OCI-LY7 (cell line): ENCODE measurements around the gene CXCL6. TPM values are rescaled to one million over a fixed set of nuclear protein-coding genes. Genes with fewer than 3 reads are reported as not detected.

Experiments used
- BruUV-seq: library from RNA; stranded (reverse); fragments of 400-500 nt; replicated peaks from 2 replicates; lab custom pipeline; 2021; lab: Mats Ljungman, UMichigan
- CTCF ChIA-PET: fragments of 300-600 bp; sonication (Branson Sonifier 250); formaldehyde crosslinking; loops from one replicate; lab custom pipeline; 2022; ENCODE audit warnings: antibody characterized with exemption; ENCODE audit not compliant: unreplicated experiment; lab: Charles Lee
- POLR2A ChIA-PET: fragments of 300-600 bp; sonication (Branson Sonifier 250); formaldehyde crosslinking; loops from one replicate; lab custom pipeline; 2022; ENCODE audit warnings: antibody characterized with exemption; lab: Charles Lee
- DNase-seq: peaks from one replicate; pipeline ENCODE4 v3.0.0-alpha.2; 2015; ENCODE audit warnings: low spot score
- H2AFZ ChIP-seq: fragments of 200-600 bp; sonication (generic), shearing (Covaris generic); 2 replicates; pipeline ENCODE4 v1.6.1; 2014; ENCODE audit warnings: mild to moderate bottlenecking, antibody characterized with exemption, low read length, moderate library complexity
- H3K27ac ChIP-seq: fragments of 200-600 bp; sonication (generic); 2 replicates; pipeline ENCODE4 v1.5.1; 2014; ENCODE audit warnings: mixed run types, low read depth, mild to moderate bottlenecking, moderate library complexity, low read length, inconsistent platforms; ENCODE audit not compliant: poor library complexity, severe bottlenecking
- H3K36me3 ChIP-seq: fragments of 200-600 bp; sonication (generic); 2 replicates; pipeline ENCODE4 v1.6.1; 2014; ENCODE audit warnings: mild to moderate bottlenecking, antibody characterized with exemption, low read length, moderate library complexity, mixed read lengths; ENCODE audit not compliant: insufficient read depth
- H3K4me1 ChIP-seq: fragments of 200-600 bp; sonication (generic); 2 replicates; pipeline ENCODE4 v1.5.1; 2014; ENCODE audit warnings: mild to moderate bottlenecking, low read length; ENCODE audit not compliant: insufficient read depth, poor library complexity, severe bottlenecking
- H3K4me2 ChIP-seq: fragments of 200-600 bp; sonication (generic); 2 replicates; pipeline ENCODE4 v1.6.1; 2014; ENCODE audit warnings: mild to moderate bottlenecking, low read length
- H3K4me3 ChIP-seq: fragments of 200-600 bp; sonication (generic); 2 replicates; pipeline ENCODE4 v1.5.1; 2014; ENCODE audit warnings: mild to moderate bottlenecking, low read depth, low read length; ENCODE audit not compliant: poor library complexity, severe bottlenecking
- H3K79me2 ChIP-seq: fragments of 200-600 bp; sonication (generic); 2 replicates; pipeline ENCODE4 v1.6.1; 2016; ENCODE audit warnings: low read depth, mild to moderate bottlenecking, low read length, moderate library complexity, mixed read lengths; ENCODE audit not compliant: insufficient read depth
- H3K9me2 ChIP-seq: fragments of 200-600 bp; sonication (generic); 2 replicates; pipeline ENCODE4 v1.6.1; 2016; ENCODE audit warnings: mild to moderate bottlenecking, low read length, mixed read lengths; ENCODE audit not compliant: insufficient read depth
- H3K9me3 ChIP-seq: fragments of 200-600 bp; sonication (generic); 2 replicates; pipeline ENCODE4 v1.6.1; 2014; ENCODE audit warnings: mild to moderate bottlenecking, mixed run types, low read length, mixed read lengths
- H4K20me1 ChIP-seq: fragments of 200-600 bp; sonication (generic); 2 replicates; pipeline ENCODE4 v1.6.1; 2014; ENCODE audit warnings: mild to moderate bottlenecking, antibody characterized with exemption, low read length, moderate library complexity, mixed read lengths; ENCODE audit not compliant: insufficient read depth
- CTCF ChIP-seq: fragments of 200-600 bp; sonication (generic); conservative IDR thresholded peaks from 2 replicates; pipeline ENCODE4 v1.5.1; 2014; ENCODE audit warnings: mild to moderate bottlenecking, antibody characterized with exemption, low read length, moderate library complexity, mixed read lengths
- EZH2phosphoT487 ChIP-seq: fragments of 200-600 bp; sonication (generic); IDR thresholded peaks from 2 replicates; pipeline ENCODE4 v1.6.1; 2018; ENCODE audit warnings: low read depth, borderline replicate concordance, mild to moderate bottlenecking, mixed run types, antibody characterized with exemption, low read length, moderate library complexity, mixed read lengths
- intact Hi-C: fragments of 100-400 bp; cut with micrococcal nuclease; formaldehyde crosslinking; loops from one replicate; pipeline ENCODE4 v1.10.0; 2022; ENCODE audit not compliant: unreplicated experiment
- total RNA-seq, 2 experiments: library from RNA; depleted of rRNA in 1 of 2; stranded (reverse); fragments of >200 nt in 1 of 2; shearing (Covaris generic) in 1 of 2; gene quantifications; 2 replicates each; pipeline ENCODE4 v1.2.3, GENCODE V29; 2014 to 2022

The CXCL6 gene
- total RNA-seq, 2 experiments from 2014 or later: not detected

- CTCF ChIA-PET: no interaction called here
- H3K36me3 ChIP-seq: no peaks in the 10 kb centered on the region
Observed at GRCh38 chr4:73874386-73874785, 37.9 kb downstream of the CXCL6 start.

GRCh38 chr4:73875401-73875800 is 38.9 kb downstream of the CXCL6 start:
- ChIA-PET CTCF (no interaction called here), POLR2A (no interaction called here)
- no peaks in the 10 kb centered on the region for H4K20me1 ChIP-seq
- no peaks in the 10 kb centered on the region for H3K9me2 ChIP-seq
- H3K4me3 ChIP-seq: no peak overlapping the region
- H3K4me2 ChIP-seq: no peak overlapping the region
- no peak for DNase-seq
- TF ChIP-seq CTCF (no peak), EZH2phosphoT487 (no peak)
- no peak overlapping the region for H3K27ac ChIP-seq
- H2AFZ ChIP-seq: no peak overlapping the region
- BruUV-seq: no TSS peak
- intact Hi-C loops: no loop called here
- H3K36me3 ChIP-seq: no peaks in the 10 kb centered on the region
- H3K4me1 ChIP-seq: no peaks in the 10 kb centered on the region
- no peaks in the 10 kb centered on the region for H3K79me2 ChIP-seq
- no peaks in the 10 kb centered on the region for H3K9me3 ChIP-seq

More at GRCh38 chr4:73874386-73874785, 37.9 kb downstream of the CXCL6 start:
- no peak overlapping the region for H3K4me3 ChIP-seq
- no peaks in the 10 kb centered on the region for H4K20me1 ChIP-seq
- H3K9me3 ChIP-seq: no peaks in the 10 kb centered on the region
- no peak for DNase-seq
- no TSS peak for BruUV-seq
- H3K4me2 ChIP-seq: no peak overlapping the region
- no peaks in the 10 kb centered on the region for H3K9me2 ChIP-seq
- no peaks in the 10 kb centered on the region for H3K79me2 ChIP-seq
- no peak for TF ChIP-seq EZH2phosphoT487
- no peak for TF ChIP-seq CTCF
- POLR2A ChIA-PET: interaction anchor here (0.8 kb wide), 1 partner anchor 13 kb away, joined by 4 read pairs; no protein-coding TSS in a partner anchor
- no peak overlapping the region for H3K27ac ChIP-seq
- no peak overlapping the region for H2AFZ ChIP-seq
- intact Hi-C loops: no loop called here
- H3K4me1 ChIP-seq: no peaks in the 10 kb centered on the region

GRCh38 chr4:73883306-73883705 is 46.8 kb downstream of the CXCL6 start:
- no peaks in the 10 kb centered on the region for H3K9me2 ChIP-seq
- no peaks in the 10 kb centered on the region for H3K9me3 ChIP-seq
- H4K20me1 ChIP-seq: no peaks in the 10 kb centered on the region
- H3K36me3 ChIP-seq: no peaks in the 10 kb centered on the region
- CTCF ChIA-PET: no interaction called here
- no peak overlapping the region for H2AFZ ChIP-seq
- POLR2A ChIA-PET: interaction anchor here (0.6 kb wide), 1 partner anchor 127 kb away, joined by 3 read pairs; no protein-coding TSS in a partner anchor
- no peaks in the 10 kb centered on the region for H3K79me2 ChIP-seq
- BruUV-seq: no TSS peak
- no peak for DNase-seq
- intact Hi-C loops: no loop called here
- H3K4me2 ChIP-seq: no peak overlapping the region
- no peak for TF ChIP-seq CTCF
- no peak for TF ChIP-seq EZH2phosphoT487
- H3K27ac ChIP-seq: no peak overlapping the region
- no peaks in the 10 kb centered on the region for H3K4me1 ChIP-seq
- no peak overlapping the region for H3K4me3 ChIP-seq
